SK-N-SH treated with all-trans-retinoic acid at 6 μM for 48 hours (cell line): ENCODE results near the gene ALPL.

Source experiments
- ATAC-seq: fragments of 200-7000 bp; cut with Tn5 transposase; 3 replicates; pipeline ENCODE4 v1.9.1; 2020; ENCODE audit warnings: mild to moderate bottlenecking, moderate library complexity
- ARNTL ChIP-seq: fragments of 450-650 bp; formaldehyde crosslinking; IDR thresholded peaks from 2 replicates; pipeline ENCODE4 v1.5.0; 2020; ENCODE audit warnings: low read depth, mild to moderate bottlenecking, moderate library complexity, borderline replicate concordance
- BACH2 ChIP-seq: fragments of 250-450 bp; sonication (Bioruptor Pico); IDR thresholded peaks from 2 replicates; pipeline ENCODE4 v1.9.0; 2021; ENCODE audit warnings: mild to moderate bottlenecking, borderline replicate concordance
- CREB5 ChIP-seq: fragments of 250-450 bp; sonication (Bioruptor Pico); IDR thresholded peaks from 2 replicates; pipeline ENCODE4 v1.5.1; 2020; ENCODE audit warnings: low read depth, mild to moderate bottlenecking, moderate library complexity
- CSDC2 ChIP-seq: fragments of 250-450 bp; sonication (Bioruptor Pico); IDR thresholded peaks from 2 replicates; pipeline ENCODE4 v1.5.0; 2020; ENCODE audit warnings: mild to moderate bottlenecking, moderate library complexity
- CSRNP3 ChIP-seq: fragments of 250-450 bp; sonication (Bioruptor Pico); IDR thresholded peaks from 2 replicates; pipeline ENCODE4 v1.5.1; 2021; ENCODE audit warnings: mild to moderate bottlenecking, moderate library complexity
- ESRRG ChIP-seq: fragments of 250-450 bp; sonication (Bioruptor Pico); IDR thresholded peaks from 2 replicates; pipeline ENCODE4 v1.6.1; 2021; ENCODE audit warnings: mild to moderate bottlenecking
- GLIS3 ChIP-seq: fragments of 250-450 bp; sonication (Bioruptor Pico); IDR thresholded peaks from 2 replicates; pipeline ENCODE4 v1.5.0; 2020; ENCODE audit warnings: mild to moderate bottlenecking, moderate library complexity
- OSR1 ChIP-seq: fragments of 250-450 bp; sonication (Bioruptor Pico); IDR thresholded peaks from 2 replicates; pipeline ENCODE4 v1.8.0; 2022; ENCODE audit warnings: moderate library complexity, mild to moderate bottlenecking, inconsistent platforms
- RARB ChIP-seq: fragments of 250-450 bp; sonication (Bioruptor Pico); IDR thresholded peaks from 2 replicates; pipeline ENCODE4 v1.8.0; 2021; ENCODE audit warnings: mild to moderate bottlenecking, moderate library complexity
- TCF4 ChIP-seq: fragments of 250-450 bp; sonication (Bioruptor Pico); IDR thresholded peaks from 2 replicates; pipeline ENCODE4 v1.8.0; 2021; ENCODE audit warnings: mild to moderate bottlenecking, moderate library complexity, borderline replicate concordance
- TOX ChIP-seq: fragments of 250-450 bp; sonication (Bioruptor Pico); IDR thresholded peaks from 2 replicates; pipeline ENCODE4 v1.8.0; 2021; ENCODE audit warnings: mild to moderate bottlenecking, moderate library complexity, borderline replicate concordance
- TSHZ2 ChIP-seq: fragments of 250-450 bp; sonication (Bioruptor Pico); IDR thresholded peaks from 2 replicates; pipeline ENCODE4 v1.5.0; 2020; ENCODE audit warnings: mild to moderate bottlenecking, moderate library complexity
- ZC3H10 ChIP-seq: fragments of 250-450 bp; sonication (Bioruptor Pico); IDR thresholded peaks from 2 replicates; pipeline ENCODE4 v1.5.1; 2021; ENCODE audit warnings: mild to moderate bottlenecking, moderate library complexity
- ZFP3 ChIP-seq: fragments of 250-450 bp; sonication (Bioruptor Pico); IDR thresholded peaks from 2 replicates; pipeline ENCODE4 v1.5.0; 2020; ENCODE audit warnings: mild to moderate bottlenecking, moderate library complexity
- ZFP30 ChIP-seq: fragments of 450-650 bp; formaldehyde crosslinking; IDR thresholded peaks from 2 replicates; pipeline ENCODE4 v1.5.0; 2022; ENCODE audit warnings: mild to moderate bottlenecking, moderate library complexity
- ZNF565 ChIP-seq: fragments of 450-650 bp; formaldehyde crosslinking; conservative IDR thresholded peaks from 2 replicates; pipeline ENCODE4 v1.5.0; 2020; ENCODE audit warnings: low read depth, mild to moderate bottlenecking, moderate library complexity
- ZNF70 ChIP-seq: fragments of 450-650 bp; formaldehyde crosslinking; IDR thresholded peaks from 2 replicates; pipeline ENCODE4 v1.5.0; 2020; ENCODE audit warnings: mild to moderate bottlenecking, moderate library complexity
- ZNF8 ChIP-seq: fragments of 450-650 bp; formaldehyde crosslinking; IDR thresholded peaks from 2 replicates; pipeline ENCODE4 v1.5.0; 2020; ENCODE audit warnings: mild to moderate bottlenecking, moderate library complexity

ALPL gene

GRCh38 chr1:21605012-21605715, 95.9 kb downstream of the ALPL start:
- ATAC-seq = no peak; the same call in 2 of the 3 replicates
- TF ChIP-seq ZNF8 (CRISPR knock-in tag) (no peak), ZFP3 (no peak), TOX (CRISPR knock-in tag) (no peak), RARB (CRISPR knock-in tag) (no peak), ARNTL (CRISPR knock-in tag) (no peak), CSRNP3 (CRISPR knock-in tag) (no peak), CREB5 (CRISPR knock-in tag) (no peak), ZNF565 (CRISPR knock-in tag) (no peak)

GRCh38 chr1:21605964-21606705, 96.9 kb downstream of the ALPL start:
- ATAC-seq = no peak
- TF ChIP-seq OSR1 (CRISPR knock-in tag) (no peak), GLIS3 (no peak), ZNF70 (CRISPR knock-in tag) (no peak), ESRRG (CRISPR knock-in tag) (no peak), TOX (CRISPR knock-in tag) (no peak), TSHZ2 (CRISPR knock-in tag) (no peak), ARNTL (CRISPR knock-in tag) (no peak), TCF4 (CRISPR knock-in tag) (no peak), BACH2 (CRISPR knock-in tag) (no peak), ZNF565 (CRISPR knock-in tag) (no peak), CSDC2 (CRISPR knock-in tag) (no peak), ZFP3 (no peak), CSRNP3 (CRISPR knock-in tag) (no peak), CREB5 (CRISPR knock-in tag) (no peak), ZC3H10 (CRISPR knock-in tag) (no peak)

GRCh38 chr1:21607549-21608529, 98.6 kb downstream of the ALPL start:
- no peak; the same call in 1 of the 3 replicates for ATAC-seq
- TF ChIP-seq GLIS3 (no peak), ARNTL (CRISPR knock-in tag) (no peak), ZFP3 (no peak), ZNF70 (CRISPR knock-in tag) (no peak), TSHZ2 (CRISPR knock-in tag) (no peak), CREB5 (CRISPR knock-in tag) (no peak), ZC3H10 (CRISPR knock-in tag) (no peak), OSR1 (CRISPR knock-in tag) (no peak), RARB (CRISPR knock-in tag) (no peak), ZNF565 (CRISPR knock-in tag) (no peak), ZFP30 (CRISPR knock-in tag) (no peak)
